Prostate gland (tissue), 2 donors: ENCODE data around the gene MLPH. TPM values are rescaled to one million over a fixed set of nuclear protein-coding genes. Genes with fewer than 3 reads are reported as not detected.

Experiments
- DNase-seq: peaks from one replicate; pipeline ENCODE4 v3.0.0-alpha.2; 2019; ENCODE audit warnings: low spot score
- H3K27ac ChIP-seq, 2 donors: fragments of 200-600 bp; sonication (generic); 2 replicates each; pipeline ENCODE4 v1.5.1; 2017 to 2019
- H3K27me3 ChIP-seq: fragments of 200-600 bp; sonication (generic); replicated peaks from 2 replicates; pipeline ENCODE4 v1.5.1; 2019; ENCODE audit not compliant: insufficient read depth
- H3K36me3 ChIP-seq, 2 donors: fragments of 200-600 bp; sonication (generic); 1 replicate in 1 of 2; 2 replicates in 1 of 2; pipeline versions ENCODE4 v1.5.1 to v1.8.1; 2017 to 2019
- H3K4me1 ChIP-seq: fragments of 200-600 bp; sonication (generic); replicated peaks from 2 replicates; pipeline ENCODE4 v1.5.1; 2019
- H3K4me3 ChIP-seq, 2 donors: fragments of 200-600 bp; sonication (generic); 2 replicates each; pipeline ENCODE4 v1.5.1; 2017 to 2019
- H3K9me3 ChIP-seq: fragments of 200-600 bp; sonication (generic); 2 replicates; pipeline ENCODE4 v1.5.1; 2017
- POLR2A ChIP-seq: fragments of 450-650 bp; IDR thresholded peaks from one replicate; pipeline ENCODE4 v1.6.1; 2016; ENCODE audit warnings: antibody characterized with exemption, mild to moderate bottlenecking
- POLR2AphosphoS5 ChIP-seq: sonication (generic); formaldehyde crosslinking; IDR thresholded peaks from one replicate; pipeline ENCODE4 v1.6.1; 2017; ENCODE audit warnings: antibody characterized with exemption
- WGBS: methylation state at CpG from one replicate; pipeline ENCODE4 v1.1.5; 2018; 5-methylcytosine and 5-hydroxymethylcytosine counted together
- intact Hi-C: fragments of 100-400 bp; cut with DNase I; formaldehyde crosslinking; loops from one replicate; pipeline ENCODE4 v1.14.2; 2022
- total RNA-seq, 2 donors: library from RNA; depleted of rRNA; stranded (reverse); fragments of >200 nt; gene quantifications; one replicate each; pipeline ENCODE4 v1.1.0, GENCODE V29; 2016
- TF ChIP-seq, protein P1 (sequence below), 4 experiments: fragments of 200-600 bp in 2 of 4; fragments of 450-650 bp in 2 of 4; sonication (generic) in 2 of 4; IDR thresholded peaks; 1 replicate in 3 of 4; 2 replicates in 1 of 4; pipeline ENCODE4 v1.5.1; 2016 to 2019; ENCODE audit warnings: antibody characterized with exemption in 4 of 4, mild to moderate bottlenecking in 2 of 4, moderate library complexity in 2 of 4

The MLPH gene
- total RNA-seq, 2 donors from 2014 or later = 371 to 393 TPM

GRCh38 chr2:237536617-237537016, 49.6 kb downstream of the MLPH start:
- no peak for DNase-seq
- TF ChIP-seq, protein P1, sequence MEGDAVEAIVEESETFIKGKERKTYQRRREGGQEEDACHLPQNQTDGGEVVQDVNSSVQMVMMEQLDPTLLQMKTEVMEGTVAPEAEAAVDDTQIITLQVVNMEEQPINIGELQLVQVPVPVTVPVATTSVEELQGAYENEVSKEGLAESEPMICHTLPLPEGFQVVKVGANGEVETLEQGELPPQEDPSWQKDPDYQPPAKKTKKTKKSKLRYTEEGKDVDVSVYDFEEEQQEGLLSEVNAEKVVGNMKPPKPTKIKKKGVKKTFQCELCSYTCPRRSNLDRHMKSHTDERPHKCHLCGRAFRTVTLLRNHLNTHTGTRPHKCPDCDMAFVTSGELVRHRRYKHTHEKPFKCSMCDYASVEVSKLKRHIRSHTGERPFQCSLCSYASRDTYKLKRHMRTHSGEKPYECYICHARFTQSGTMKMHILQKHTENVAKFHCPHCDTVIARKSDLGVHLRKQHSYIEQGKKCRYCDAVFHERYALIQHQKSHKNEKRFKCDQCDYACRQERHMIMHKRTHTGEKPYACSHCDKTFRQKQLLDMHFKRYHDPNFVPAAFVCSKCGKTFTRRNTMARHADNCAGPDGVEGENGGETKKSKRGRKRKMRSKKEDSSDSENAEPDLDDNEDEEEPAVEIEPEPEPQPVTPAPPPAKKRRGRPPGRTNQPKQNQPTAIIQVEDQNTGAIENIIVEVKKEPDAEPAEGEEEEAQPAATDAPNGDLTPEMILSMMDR (IDR thresholded peaks at IDR 0.05) = no peak
- TF ChIP-seq POLR2AphosphoS5 = no peak
- TF ChIP-seq POLR2A = no peak
- Histone ChIP-seq H3K36me3 (no peaks in the 10 kb centered on the region), H3K27ac (no peak overlapping the region), H3K4me3 (no peak overlapping the region), H3K27me3 (no peaks in the 10 kb centered on the region), H3K9me3 (no peaks in the 10 kb centered on the region), H3K4me1 (peaks cover 9% of the 10 kb centered on the region)
- 95% methylated on average over 9 of the region's 9 CpGs for WGBS
- intact Hi-C loops = no loop called here

DNA sequence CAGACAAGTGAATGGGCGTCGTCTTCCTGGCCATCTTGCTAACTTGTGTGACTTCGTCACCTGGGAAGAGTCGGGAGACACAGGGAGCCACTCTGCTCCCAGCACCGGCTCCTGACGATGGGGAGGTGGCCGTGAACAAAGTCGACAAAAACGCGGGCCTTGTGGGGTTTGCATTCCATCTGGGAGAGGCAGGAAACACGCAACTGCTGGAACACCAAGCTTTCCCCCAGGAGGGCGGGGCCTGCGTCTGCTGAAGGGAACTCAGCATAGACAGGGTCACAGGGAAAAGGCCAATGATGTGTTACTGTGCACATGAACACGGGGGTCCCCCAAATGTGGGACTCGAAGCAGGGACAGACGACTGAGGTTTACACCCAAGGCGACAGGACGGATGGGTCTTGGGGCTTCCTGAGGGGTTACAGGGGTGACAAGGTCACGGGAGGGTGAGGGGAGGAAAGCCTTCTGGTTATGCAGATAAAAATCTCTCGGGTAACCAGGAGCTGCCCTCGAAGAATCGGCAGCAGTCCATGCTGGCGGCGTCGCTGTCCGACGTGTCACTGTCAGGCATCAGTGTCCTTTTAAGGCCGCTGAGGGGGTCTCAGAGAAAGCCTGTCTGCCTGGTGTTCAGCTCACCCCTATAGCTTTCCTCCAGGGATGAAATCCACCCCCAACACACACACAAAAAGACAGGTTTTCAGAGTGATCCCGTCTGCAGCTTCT, 51.1 kb downstream of the MLPH start:
- Histone ChIP-seq H3K9me3 (no peaks in the 10 kb centered on the region), H3K36me3 (no peaks in the 10 kb centered on the region)
- 76% methylated on average over 29 of the region's 29 CpGs for WGBS

DNA sequence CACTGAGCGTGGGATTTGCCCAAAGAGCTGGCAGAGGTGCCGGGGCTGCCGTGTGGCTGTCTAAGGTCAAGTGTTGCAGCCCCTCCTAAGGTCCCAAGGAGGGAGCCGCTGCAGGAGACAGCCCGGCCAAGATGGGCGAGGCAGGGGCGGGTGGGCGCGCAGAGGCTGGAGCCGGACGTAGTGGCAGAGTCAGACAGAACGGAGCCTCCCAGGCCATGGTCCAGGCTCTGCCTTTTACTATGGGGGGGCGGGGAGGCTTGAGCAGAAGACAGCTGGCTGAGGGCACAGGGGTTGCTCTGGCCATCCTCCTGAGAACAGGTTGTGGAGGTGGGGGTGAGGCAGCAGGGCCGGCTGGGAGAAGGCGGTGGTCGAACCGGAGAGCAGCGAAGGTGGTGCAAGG, 51.9 kb downstream of the MLPH start:
- 92% methylated on average over 18 of the region's 18 CpGs for WGBS
- H3K27me3 ChIP-seq = no peaks in the 10 kb centered on the region
- peaks cover 9% of the 10 kb centered on the region for H3K4me1 ChIP-seq
- intact Hi-C loops = no loop called here
- peak overlapping the region in 1 of 2 donors; percentile 71 for H3K27ac ChIP-seq
- DNase-seq = no peak
- no peak overlapping the region for H3K4me3 ChIP-seq
- no peak for TF ChIP-seq POLR2AphosphoS5
- TF ChIP-seq, protein P1 (IDR thresholded peaks at IDR 0.05) = no peak
- TF ChIP-seq POLR2A = no peak
- no peaks in the 10 kb centered on the region for H3K36me3 ChIP-seq
- H3K9me3 ChIP-seq = no peaks in the 10 kb centered on the region

More for the DNA sequence above, 51.1 kb downstream of the MLPH start:
- H3K27me3 ChIP-seq = no peaks in the 10 kb centered on the region
- peaks cover 9% of the 10 kb centered on the region for H3K4me1 ChIP-seq
- TF ChIP-seq POLR2A (no peak), POLR2AphosphoS5 (no peak)
- TF ChIP-seq, protein P1 (IDR thresholded peaks at IDR 0.05) = no peak
- H3K27ac ChIP-seq = peak overlapping the region in 1 of 2 donors; percentile 71
- intact Hi-C loops = no loop called here
- DNase-seq = no peak
- no peak overlapping the region for H3K4me3 ChIP-seq

DNA sequence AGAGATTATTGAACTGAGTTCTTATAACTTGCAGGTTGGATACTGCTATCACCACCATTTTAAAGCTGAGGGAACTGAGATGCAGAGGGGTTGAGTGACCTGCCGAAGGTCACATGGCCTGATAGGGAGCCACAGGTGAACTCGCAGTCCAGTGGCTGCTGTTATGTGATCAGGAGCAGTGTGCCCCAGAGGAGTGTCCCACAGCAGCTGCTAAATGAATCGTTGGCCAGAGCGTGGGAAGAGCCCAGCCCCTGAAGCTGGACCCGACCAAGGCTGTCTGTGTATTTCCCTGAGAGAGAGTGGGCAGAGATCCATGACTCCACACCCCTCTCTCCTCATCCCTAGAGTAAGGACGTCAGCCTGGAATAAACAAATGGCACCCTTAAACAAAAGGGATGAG, 52.6 kb downstream of the MLPH start:
- TF ChIP-seq POLR2AphosphoS5 (no peak), POLR2A (no peak)
- TF ChIP-seq, protein P1 (IDR thresholded peaks at IDR 0.05) = no peak
- no peak for DNase-seq
- Histone ChIP-seq H3K27ac (peak overlapping the region; percentile 48 to 71), H3K36me3 (no peaks in the 10 kb centered on the region), H3K4me3 (no peak overlapping the region), H3K4me1 (peaks cover 9% of the 10 kb centered on the region), H3K27me3 (no peaks in the 10 kb centered on the region), H3K9me3 (no peaks in the 10 kb centered on the region)
- 68% methylated on average over 6 of the region's 6 CpGs for WGBS
- intact Hi-C loops = no loop called here

GRCh38 chr2:237540223-237540775, 53.2 kb downstream of the MLPH start:
- no peak for DNase-seq
- Histone ChIP-seq H3K4me3 (no peak overlapping the region), H3K36me3 (no peaks in the 10 kb centered on the region), H3K27ac (peak overlapping the region; percentile 48 to 71), H3K9me3 (no peaks in the 10 kb centered on the region), H3K27me3 (no peaks in the 10 kb centered on the region), H3K4me1 (peaks cover 9% of the 10 kb centered on the region)
- WGBS = 93% methylated on average over 13 of the region's 13 CpGs
- no peak for TF ChIP-seq POLR2AphosphoS5
- no peak for TF ChIP-seq POLR2A
- TF ChIP-seq, protein P1 (IDR thresholded peaks at IDR 0.05) = no peak
- intact Hi-C loops = no loop called here
